Activated CD4-positive, alpha-beta T cell treated with anti-CD3 and anti-CD28 coated beads for 36 hours (primary cell): ENCODE measurements around the gene HSD17B10. TPM values are rescaled to one million over a fixed set of nuclear protein-coding genes. Genes with fewer than 3 reads are reported as not detected.
"Not testable (repeated sequence)": the region's sequence is repeated elsewhere in the genome, so short reads cannot be mapped to it uniquely, and the experiment has no call there.

Source experiments
- ATAC-seq: fragments of 200-7000 bp; cut with Tn5 transposase; one replicate; pipeline ENCODE4 v1.10.0; 2021; ENCODE audit warnings: mild to moderate bottlenecking, moderate library complexity
- CTCF ChIA-PET: fragments of 350-600 bp; sonication (Branson Sonifier 250); formaldehyde crosslinking; loops from one replicate; lab custom pipeline; 2021; ENCODE audit warnings: antibody characterized with exemption; lab: Charles Lee
- POLR2A ChIA-PET: fragments of 350-600 bp; sonication (Branson Sonifier 250); formaldehyde crosslinking; loops from one replicate; lab custom pipeline; 2021; ENCODE audit warnings: antibody characterized with exemption, inconsistent platforms; lab: Charles Lee
- DNase-seq: peaks from one replicate; pipeline ENCODE4 v3.0.0-alpha.2; 2020
- H3K27ac Mint-ChIP-seq: one replicate; pipeline ENCODE4 v1.8.0; 2021; ENCODE audit warnings: mixed read lengths
- H3K27me3 Mint-ChIP-seq: one replicate; pipeline ENCODE4 v1.8.0; 2021; ENCODE audit warnings: mixed read lengths
- H3K36me3 Mint-ChIP-seq: one replicate; pipeline ENCODE4 v1.8.0; 2021; ENCODE audit warnings: low read depth, mixed read lengths
- H3K4me1 Mint-ChIP-seq: one replicate; pipeline ENCODE4 v1.8.0; 2021; ENCODE audit warnings: mixed read lengths
- H3K4me3 Mint-ChIP-seq: one replicate; pipeline ENCODE4 v1.8.0; 2021; ENCODE audit warnings: mild to moderate bottlenecking, moderate library complexity, mixed read lengths
- H3K9me3 Mint-ChIP-seq: one replicate; pipeline ENCODE4 v1.8.0; 2021; ENCODE audit warnings: low read depth, mixed read lengths
- intact Hi-C, 2 experiments: fragments of 100-400 bp; cut with DNase I in 1 of 2; cut with micrococcal nuclease in 1 of 2; formaldehyde crosslinking; loops; one replicate each; pipeline versions ENCODE4 v1.14.2 to v1.15.1; 2022 to 2024; cut with DNase I, micrococcal nuclease
- total RNA-seq, 2 experiments: library from RNA; stranded (reverse); gene quantifications; one replicate each; pipeline ENCODE4 v1.2.3, GENCODE V29; 2021

The HSD17B10 gene
- total RNA-seq, result 10 to 100 TPM; 89.0 to 92.7 TPM

- H3K4me1 Mint-ChIP-seq, result peaks cover 27% of the 10 kb centered on the region
- ATAC-seq, result peak; percentile 95
- H3K36me3 Mint-ChIP-seq, result peaks cover 5% of the 10 kb centered on the region
- peaks cover 2% of the 10 kb centered on the region for H3K27me3 Mint-ChIP-seq
- DNase-seq, result peak; percentile 93
- ChIA-PET CTCF (interaction anchor here (0.6 to 1.9 kb wide), 4 partner anchors 11 to 150 kb away, joined by 3 to 13 read pairs (median 3); partner anchors contain the start of genes RIBC1 and SMC1A), POLR2A (interaction anchor here (1.0 kb wide), 1 partner anchor 12 kb away, joined by 9 read pairs; the partner anchor contains the start of gene SMC1A)
- intact Hi-C loops, result loop anchor here (1.0 kb wide), 3 partner anchors 12 to 610 kb away; partner anchors contain the start of genes RIBC1 (in 2 of the 2), SMC1A (in 2 of the 2), KDM5C (in 1 of the 2) and PHF8 (in 1 of the 2)
- peak within 1 kb of the TSS; percentile 98 for H3K4me3 Mint-ChIP-seq
- H3K9me3 Mint-ChIP-seq, result no peaks in the 10 kb centered on the region
- peak within 1 kb of the TSS; percentile 92 for H3K27ac Mint-ChIP-seq
Observed at GRCh38 chrX:53433651-53434639, at the start of gene HSD17B10. Gene HSD17B10 (minus strand): TSS chrX:53434370. CDS start chrX:53434345, 25 bp downstream.

GRCh38 chrX:53483416-53483815 is 49.2 kb upstream of the HSD17B10 start:
- Mint-ChIP-seq H3K9me3 (no peaks in the 10 kb centered on the region), H3K4me1 (no peaks in the 10 kb centered on the region), H3K27ac (no peak overlapping the region), H3K27me3 (no peaks in the 10 kb centered on the region), H3K36me3 (no peaks in the 10 kb centered on the region), H3K4me3 (no peak overlapping the region)
- ATAC-seq, result no peak
- POLR2A ChIA-PET, result no interaction called here
- intact Hi-C loops, result loop anchor here in 1 of 2 experiments (2.0 kb wide), 1 partner anchor 171 kb away; no protein-coding TSS in a partner anchor
- DNase-seq, result no peak
- CTCF ChIA-PET, result interaction anchor here (0.8 to 4.0 kb wide), 3 partner anchors 18 to 165 kb away, joined by 3 to 42 read pairs (median 8); no protein-coding TSS in a partner anchor

DNA sequence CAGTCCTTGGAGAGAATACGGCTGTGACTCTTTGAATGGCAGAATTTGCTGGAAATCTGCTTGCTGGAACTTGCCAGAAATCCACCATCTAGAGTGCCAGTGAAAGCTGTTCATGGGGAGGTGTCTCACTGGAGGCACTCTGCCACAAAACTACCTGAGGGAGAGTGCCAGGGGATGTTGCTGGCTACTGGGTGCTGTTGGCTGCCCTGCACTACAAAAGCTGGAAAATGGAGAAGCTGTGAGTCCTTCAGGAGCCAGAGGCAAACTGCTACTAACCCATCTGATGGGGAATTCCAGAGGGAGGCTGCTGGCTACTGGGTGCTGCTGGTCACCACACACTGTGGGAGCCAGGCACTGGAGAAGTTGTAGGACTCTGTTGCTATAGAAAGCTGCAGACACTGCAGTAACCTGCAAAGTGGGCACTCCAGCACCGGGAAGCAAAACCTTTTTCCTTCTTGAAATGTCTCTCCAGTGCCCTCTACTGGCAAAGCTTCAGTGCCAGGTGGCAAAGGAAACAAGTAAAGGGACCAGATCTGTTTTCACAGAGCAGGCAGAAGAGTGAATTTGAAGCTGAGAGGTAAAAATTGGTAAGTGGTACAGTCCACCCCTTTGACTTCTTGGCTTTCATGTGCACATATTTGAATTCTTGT is 47.8 kb upstream of the HSD17B10 start:
- Mint-ChIP-seq H3K36me3 (no peaks in the 10 kb centered on the region), H3K9me3 (no peaks in the 10 kb centered on the region), H3K27ac (no peak overlapping the region), H3K4me3 (no peak overlapping the region), H3K4me1 (no peaks in the 10 kb centered on the region), H3K27me3 (no peaks in the 10 kb centered on the region)
- ATAC-seq, result peak; percentile 47
- POLR2A ChIA-PET, result interaction anchor here (0.6 kb wide), 1 partner anchor 455 kb away, joined by 4 read pairs; no protein-coding TSS in a partner anchor
- CTCF ChIA-PET, result interaction anchor here (0.5 to 4.0 kb wide), 18 partner anchors 8 to 449 kb away, joined by 3 to 44 read pairs (median 4); partner anchors contain the start of genes RIBC1 and SMC1A
- peak; percentile 59 for DNase-seq
- intact Hi-C loops, result loop anchor here (1.0 to 2.0 kb wide), 2 partner anchors 165 to 169 kb away; no protein-coding TSS in a partner anchor

DNA sequence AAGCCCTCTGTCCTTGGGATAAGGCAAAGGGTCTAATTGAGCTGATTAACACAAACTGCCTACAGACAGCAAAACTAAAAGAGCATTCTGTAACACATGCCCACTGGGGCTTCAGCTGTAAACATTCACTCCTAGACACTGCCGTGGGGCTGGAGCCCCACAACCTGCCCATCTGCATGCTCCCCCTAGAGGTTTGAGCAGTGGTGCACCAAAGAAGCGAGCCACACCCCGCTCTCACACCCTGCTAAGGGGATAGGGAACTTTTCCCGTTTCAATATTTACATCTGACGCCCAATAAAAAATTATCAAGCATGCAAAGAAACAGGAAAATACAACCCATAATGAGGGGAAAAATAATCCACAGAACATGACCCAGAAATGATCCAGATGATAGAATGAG is 46.9 kb upstream of the HSD17B10 start:
- ChIA-PET CTCF (interaction anchor here (0.7 to 4.0 kb wide), 6 partner anchors 9 to 167 kb away, joined by 3 to 44 read pairs (median 6); no protein-coding TSS in a partner anchor), POLR2A (no interaction called here)
- H3K36me3 Mint-ChIP-seq, result no peaks in the 10 kb centered on the region
- no peaks in the 10 kb centered on the region for H3K9me3 Mint-ChIP-seq
- intact Hi-C loops, result no loop called here
- H3K4me1 Mint-ChIP-seq, result no peaks in the 10 kb centered on the region
- no peaks in the 10 kb centered on the region for H3K27me3 Mint-ChIP-seq
- H3K27ac Mint-ChIP-seq, result no peak overlapping the region
- no peak overlapping the region for H3K4me3 Mint-ChIP-seq
- DNase-seq, result peak; percentile 21
- no peak for ATAC-seq

DNA sequence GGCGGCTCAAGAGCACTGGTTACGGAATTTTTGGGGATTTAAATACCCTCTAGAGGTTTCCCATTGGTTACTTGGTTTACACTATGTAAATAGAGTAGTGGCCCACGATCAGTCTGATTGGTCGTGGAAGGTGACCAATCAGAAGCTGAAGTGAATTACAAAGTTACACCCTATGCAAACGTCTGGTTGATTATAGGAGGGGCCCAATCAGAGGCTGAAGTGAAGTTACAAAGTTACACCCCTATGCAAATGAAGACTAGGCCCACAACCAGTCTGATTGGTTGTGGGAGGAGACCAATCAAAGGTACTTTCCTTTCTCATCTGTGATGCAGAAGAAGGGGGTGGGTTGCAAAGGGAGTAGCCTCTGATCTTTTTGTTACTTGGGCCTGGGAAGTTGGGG is 45.1 kb upstream of the HSD17B10 start:
- ATAC-seq, result no peak
- no peaks in the 10 kb centered on the region for H3K36me3 Mint-ChIP-seq
- intact Hi-C loops, result no loop called here
- no peaks in the 10 kb centered on the region for H3K4me1 Mint-ChIP-seq
- H3K27ac Mint-ChIP-seq, result no peak overlapping the region
- DNase-seq, result no peak
- no peaks in the 10 kb centered on the region for H3K27me3 Mint-ChIP-seq
- CTCF ChIA-PET, result no interaction called here
- no peaks in the 10 kb centered on the region for H3K9me3 Mint-ChIP-seq
- POLR2A ChIA-PET, result no interaction called here
- H3K4me3 Mint-ChIP-seq, result no peak overlapping the region

DNA sequence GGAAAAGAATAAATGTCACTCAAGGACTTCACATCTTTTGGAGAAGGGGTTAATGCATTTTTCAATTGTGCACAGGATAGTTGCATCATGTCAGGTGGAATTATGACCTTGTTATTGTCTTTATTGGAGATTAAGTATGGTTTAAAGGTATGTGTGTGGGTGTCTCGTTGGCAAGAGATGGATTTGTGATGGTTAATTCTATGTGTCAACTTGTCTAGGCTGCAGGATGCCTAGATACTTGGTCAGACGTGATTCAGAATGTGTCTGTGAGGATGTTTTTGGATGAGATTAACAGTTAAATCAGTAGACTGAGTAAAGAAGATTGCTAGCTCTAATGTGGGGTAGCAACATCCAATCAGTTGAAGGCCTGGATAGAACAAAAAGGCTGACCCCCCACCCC is 42.2 kb upstream of the HSD17B10 start:
- ChIA-PET POLR2A (no interaction called here), CTCF (interaction anchor here (0.6 to 1.1 kb wide), 2 partner anchors 151 to 164 kb away, joined by 3 read pairs; no protein-coding TSS in a partner anchor)
- no peak overlapping the region for H3K4me3 Mint-ChIP-seq
- ATAC-seq, result no peak
- intact Hi-C loops, result no loop called here
- DNase-seq, result no peak
- H3K36me3 Mint-ChIP-seq, result no peaks in the 10 kb centered on the region
- no peaks in the 10 kb centered on the region for H3K4me1 Mint-ChIP-seq
- no peak overlapping the region for H3K27ac Mint-ChIP-seq
- H3K27me3 Mint-ChIP-seq, result peaks cover 4% of the 10 kb centered on the region
- no peaks in the 10 kb centered on the region for H3K9me3 Mint-ChIP-seq

DNA sequence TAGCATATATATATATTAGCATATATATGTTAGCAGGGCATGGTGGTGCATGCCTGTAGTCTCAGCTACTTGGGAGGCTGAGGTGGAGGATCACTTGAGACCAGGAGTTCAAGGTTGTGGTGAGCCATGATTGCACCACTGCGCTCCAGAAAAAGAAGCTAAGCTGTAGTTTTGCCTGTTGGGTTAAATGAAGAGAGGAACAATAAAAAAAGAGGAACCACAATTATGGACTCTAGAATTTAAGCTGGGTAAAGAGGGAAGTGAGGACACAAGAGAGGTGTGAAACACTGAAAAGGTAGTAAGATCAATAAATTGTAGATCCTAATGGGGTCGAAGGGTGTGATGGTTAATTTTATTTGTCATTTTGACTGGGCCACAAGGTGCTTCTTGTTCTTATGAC is 40.5 kb upstream of the HSD17B10 start:
- no peak overlapping the region for H3K27ac Mint-ChIP-seq
- intact Hi-C loops, result no loop called here
- H3K36me3 Mint-ChIP-seq, result no peaks in the 10 kb centered on the region
- peaks cover 8% of the 10 kb centered on the region for H3K27me3 Mint-ChIP-seq
- ChIA-PET CTCF (no interaction called here), POLR2A (no interaction called here)
- DNase-seq (no peak), ATAC-seq (no peak)
- H3K4me3 Mint-ChIP-seq, result no peak overlapping the region
- H3K4me1 Mint-ChIP-seq, result no peaks in the 10 kb centered on the region
- H3K9me3 Mint-ChIP-seq, result no peaks in the 10 kb centered on the region

DNA sequence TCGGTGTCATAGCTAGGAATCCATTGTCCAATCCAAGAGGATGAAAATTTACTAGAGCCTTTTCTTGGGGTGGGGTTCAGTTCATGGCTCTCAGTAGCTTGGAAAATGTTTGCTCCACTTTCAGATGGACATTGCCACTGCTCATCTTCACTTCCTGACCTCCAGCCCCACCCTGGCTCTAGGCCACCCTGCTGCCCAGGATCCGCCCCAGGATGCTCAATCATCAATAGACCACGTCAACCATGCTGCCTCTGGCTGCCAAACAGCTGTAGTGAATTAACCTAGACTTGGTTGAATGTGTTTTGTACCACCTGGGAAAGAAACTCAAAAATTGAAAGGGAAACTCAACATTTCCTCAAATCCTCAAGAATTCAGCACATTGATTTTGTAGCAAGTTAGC is 37.2 kb upstream of the HSD17B10 start:
- Mint-ChIP-seq H3K4me3 (no peak overlapping the region), H3K36me3 (no peaks in the 10 kb centered on the region), H3K4me1 (no peaks in the 10 kb centered on the region), H3K9me3 (no peaks in the 10 kb centered on the region), H3K27me3 (peaks cover 8% of the 10 kb centered on the region), H3K27ac (no peak overlapping the region)
- intact Hi-C loops, result no loop called here
- POLR2A ChIA-PET, result no interaction called here
- CTCF ChIA-PET, result interaction anchor here (1.7 kb wide), 1 partner anchor 11 kb away, joined by 4 read pairs; no protein-coding TSS in a partner anchor
- ATAC-seq (no peak), DNase-seq (no peak)

DNA sequence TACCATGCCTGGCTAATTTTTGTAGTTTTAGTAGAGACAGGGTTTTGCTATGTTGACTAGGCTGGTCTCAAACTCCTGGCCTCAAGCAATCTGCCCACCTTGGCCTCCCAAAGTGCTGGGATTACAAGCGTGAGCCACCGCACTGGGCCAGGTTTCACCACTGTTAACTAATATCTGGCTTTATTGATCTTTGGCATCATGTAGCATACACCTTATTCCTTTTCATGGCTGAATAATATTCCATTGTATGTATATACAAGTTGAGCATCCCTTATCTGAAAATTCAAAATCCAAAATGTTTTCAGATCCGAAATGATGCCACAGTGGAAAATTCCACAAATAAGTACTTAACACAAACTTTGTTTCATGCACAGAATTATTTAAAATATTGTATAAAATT is 34.5 kb upstream of the HSD17B10 start:
- POLR2A ChIA-PET, result not testable (repeated sequence)

GRCh38 chrX:53458082-53458481 is 23.9 kb upstream of the HSD17B10 start:
- Mint-ChIP-seq H3K27ac (no peak overlapping the region), H3K27me3 (peaks cover 7% of the 10 kb centered on the region), H3K9me3 (no peaks in the 10 kb centered on the region), H3K4me1 (no peaks in the 10 kb centered on the region), H3K4me3 (no peak overlapping the region), H3K36me3 (no peaks in the 10 kb centered on the region)
- POLR2A ChIA-PET, result no interaction called here
- DNase-seq (no peak), ATAC-seq (no peak)
- intact Hi-C loops, result no loop called here
- CTCF ChIA-PET, result interaction anchor here (0.8 to 1.7 kb wide), 4 partner anchors 9 to 145 kb away, joined by 3 to 6 read pairs (median 4); no protein-coding TSS in a partner anchor

More for the DNA sequence above, 34.5 kb upstream of the HSD17B10 start:
- H3K27ac Mint-ChIP-seq, CTCF ChIA-PET, H3K36me3 Mint-ChIP-seq, ATAC-seq, H3K9me3 Mint-ChIP-seq, H3K4me3 Mint-ChIP-seq, H3K27me3 Mint-ChIP-seq, H3K4me1 Mint-ChIP-seq, intact Hi-C loops, DNase-seq: not testable (repeated sequence)

GRCh38 chrX:53456254-53456653 is 22.1 kb upstream of the HSD17B10 start:
- H3K9me3 Mint-ChIP-seq, result no peaks in the 10 kb centered on the region
- H3K27me3 Mint-ChIP-seq, result peaks cover 7% of the 10 kb centered on the region
- ChIA-PET CTCF (interaction anchor here (1.1 kb wide), 1 partner anchor 21 kb away, joined by 4 read pairs; no protein-coding TSS in a partner anchor), POLR2A (no interaction called here)
- no peaks in the 10 kb centered on the region for H3K4me1 Mint-ChIP-seq
- no peaks in the 10 kb centered on the region for H3K36me3 Mint-ChIP-seq
- no peak overlapping the region for H3K4me3 Mint-ChIP-seq
- intact Hi-C loops, result no loop called here
- no peak overlapping the region for H3K27ac Mint-ChIP-seq
- ATAC-seq (no peak), DNase-seq (no peak)
